Colonic mucosa (tissue), 4 donors: Measurements from ENCODE around the gene SCGN. TPM values are rescaled to one million over a fixed set of nuclear protein-coding genes. Genes with fewer than 3 reads are reported as not detected.

ENCODE experiments used
- DNase-seq: peaks from one replicate; pipeline ENCODE4 v3.0.0-alpha.2; 2020
- H3K27ac ChIP-seq: fragments of 200-600 bp; one replicate; pipeline ENCODE4 v1.8.0; 2021
- H3K27me3 ChIP-seq: fragments of 200-600 bp; one replicate; pipeline ENCODE4 v1.8.0; 2021
- H3K36me3 ChIP-seq: fragments of 200-600 bp; one replicate; pipeline ENCODE4 v1.8.0; 2021
- H3K4me1 ChIP-seq: fragments of 200-600 bp; one replicate; pipeline ENCODE4 v1.8.0; 2021; ENCODE audit warnings: mild to moderate bottlenecking
- H3K4me3 ChIP-seq: fragments of 200-600 bp; one replicate; pipeline ENCODE4 v1.8.0; 2021
- H3K9ac ChIP-seq, 2 donors: one replicate each; pipeline ENCODE4 v1.7.0; 2013; ENCODE audit warnings: control low read depth in 2 of 2, low read depth in 2 of 2, low read length in 2 of 2
- H3K9me3 ChIP-seq: fragments of 200-600 bp; one replicate; pipeline ENCODE4 v1.8.0; 2021
- intact Hi-C: fragments of 100-400 bp; cut with DNase I; formaldehyde crosslinking; loops from one replicate; pipeline ENCODE4 v1.14.1; 2022
- total RNA-seq, 2 donors: library from RNA; stranded (reverse); fragmentation: NEBNext Ultra II Directional in 1 of 2; extraction: Animal tissue kit (Norgen Biotek cat#: 25700) in 1 of 2; gene quantifications; one replicate each; pipeline ENCODE4 v1.2.1, GENCODE V29; 2021
- TF ChIP-seq, protein P1 (sequence below): fragments of 200-600 bp; IDR thresholded peaks from one replicate; pipeline ENCODE4 v1.8.0; 2022; ENCODE audit warnings: antibody characterized with exemption, mild to moderate bottlenecking
- donor health status: healthy.
- donor health status: DM: no; HTN: no; CAD: no.
- donor health status: DM: no; HTN: no; CAD: no.

Gene SCGN
- total RNA-seq, 2 donors from 2014 or later: 4.6 to 8.1 TPM

DNA sequence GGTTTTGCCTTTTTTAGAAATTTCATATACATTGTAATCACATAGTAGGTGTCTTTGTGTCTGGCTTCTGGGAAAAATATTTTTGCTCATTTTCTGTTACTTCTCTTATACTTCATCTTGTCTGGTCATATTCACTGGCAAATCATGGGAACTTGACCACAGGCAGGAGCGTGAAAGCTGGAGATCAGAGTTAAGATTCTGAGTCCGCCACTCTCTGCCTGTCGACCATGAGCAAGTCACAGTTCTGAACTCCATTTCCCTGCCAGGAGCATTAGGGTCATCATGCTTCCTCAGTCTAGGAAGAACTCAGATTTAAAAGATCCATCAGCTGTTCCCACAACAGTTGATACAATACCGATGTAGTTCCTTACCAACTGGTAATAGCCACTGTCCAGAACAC lies 12.4 kb upstream of the SCGN start:
- Histone ChIP-seq H3K9ac (no peak overlapping the region), H3K27me3 (no peaks in the 10 kb centered on the region), H3K9me3 (no peaks in the 10 kb centered on the region), H3K36me3 (no peaks in the 10 kb centered on the region), H3K27ac (no peak overlapping the region), H3K4me3 (no peak overlapping the region), H3K4me1 (no peaks in the 10 kb centered on the region)
- no peak for DNase-seq
- TF ChIP-seq, protein P1, sequence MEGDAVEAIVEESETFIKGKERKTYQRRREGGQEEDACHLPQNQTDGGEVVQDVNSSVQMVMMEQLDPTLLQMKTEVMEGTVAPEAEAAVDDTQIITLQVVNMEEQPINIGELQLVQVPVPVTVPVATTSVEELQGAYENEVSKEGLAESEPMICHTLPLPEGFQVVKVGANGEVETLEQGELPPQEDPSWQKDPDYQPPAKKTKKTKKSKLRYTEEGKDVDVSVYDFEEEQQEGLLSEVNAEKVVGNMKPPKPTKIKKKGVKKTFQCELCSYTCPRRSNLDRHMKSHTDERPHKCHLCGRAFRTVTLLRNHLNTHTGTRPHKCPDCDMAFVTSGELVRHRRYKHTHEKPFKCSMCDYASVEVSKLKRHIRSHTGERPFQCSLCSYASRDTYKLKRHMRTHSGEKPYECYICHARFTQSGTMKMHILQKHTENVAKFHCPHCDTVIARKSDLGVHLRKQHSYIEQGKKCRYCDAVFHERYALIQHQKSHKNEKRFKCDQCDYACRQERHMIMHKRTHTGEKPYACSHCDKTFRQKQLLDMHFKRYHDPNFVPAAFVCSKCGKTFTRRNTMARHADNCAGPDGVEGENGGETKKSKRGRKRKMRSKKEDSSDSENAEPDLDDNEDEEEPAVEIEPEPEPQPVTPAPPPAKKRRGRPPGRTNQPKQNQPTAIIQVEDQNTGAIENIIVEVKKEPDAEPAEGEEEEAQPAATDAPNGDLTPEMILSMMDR: no peak
- intact Hi-C loops: no loop called here

DNA sequence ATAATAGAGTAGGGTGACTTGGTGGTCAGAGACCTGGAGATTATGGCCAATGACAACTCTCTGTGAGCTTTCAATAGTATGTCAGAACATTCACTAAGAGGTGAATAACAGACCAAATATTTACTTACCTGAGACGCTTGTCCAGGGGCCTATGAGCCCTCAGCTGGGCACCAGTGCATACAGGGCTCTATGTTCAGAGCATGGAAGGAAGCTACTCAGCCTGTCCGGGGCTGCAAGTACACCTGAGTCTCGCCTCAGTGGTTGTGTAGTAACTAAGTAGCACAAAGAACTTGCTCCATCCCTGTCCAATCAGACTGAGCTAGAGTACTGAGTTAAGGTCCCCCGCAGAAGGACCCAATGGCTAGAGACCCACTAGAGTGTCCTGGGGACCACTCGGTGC lies 11.6 kb upstream of the SCGN start:
- H3K27ac ChIP-seq: no peak overlapping the region
- TF ChIP-seq, protein P1: no peak
- H3K9ac ChIP-seq: no peak overlapping the region
- no peaks in the 10 kb centered on the region for H3K4me1 ChIP-seq
- H3K36me3 ChIP-seq: no peaks in the 10 kb centered on the region
- intact Hi-C loops: no loop called here
- no peaks in the 10 kb centered on the region for H3K27me3 ChIP-seq
- H3K9me3 ChIP-seq: no peaks in the 10 kb centered on the region
- no peak overlapping the region for H3K4me3 ChIP-seq
- no peak for DNase-seq

DNA sequence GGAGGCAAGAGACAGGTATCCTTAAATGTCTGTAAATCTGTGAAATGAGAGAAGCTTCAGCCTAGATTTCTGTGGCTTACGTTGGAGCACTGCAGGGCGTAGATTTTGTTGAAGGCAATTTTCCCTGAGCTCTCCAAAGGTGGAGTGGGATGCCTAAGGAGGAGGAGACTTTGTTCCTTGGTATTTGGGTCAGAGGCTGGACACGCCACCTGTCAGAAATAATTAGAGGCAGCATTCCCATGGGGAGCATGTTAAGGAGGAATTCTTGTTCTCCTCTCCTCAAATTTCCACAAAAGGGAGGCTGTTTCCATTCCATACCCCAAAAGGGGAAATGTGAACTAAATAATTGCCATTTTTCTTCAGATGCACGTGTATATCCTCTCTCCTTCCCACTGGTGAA lies 11.1 kb upstream of the SCGN start:
- H3K36me3 ChIP-seq: no peaks in the 10 kb centered on the region
- H3K4me3 ChIP-seq: no peak overlapping the region
- H3K27me3 ChIP-seq: no peaks in the 10 kb centered on the region
- no peaks in the 10 kb centered on the region for H3K4me1 ChIP-seq
- no peak overlapping the region for H3K9ac ChIP-seq
- H3K27ac ChIP-seq: no peak overlapping the region
- intact Hi-C loops: no loop called here
- no peaks in the 10 kb centered on the region for H3K9me3 ChIP-seq
- TF ChIP-seq, protein P1: no peak
- DNase-seq: no peak

DNA sequence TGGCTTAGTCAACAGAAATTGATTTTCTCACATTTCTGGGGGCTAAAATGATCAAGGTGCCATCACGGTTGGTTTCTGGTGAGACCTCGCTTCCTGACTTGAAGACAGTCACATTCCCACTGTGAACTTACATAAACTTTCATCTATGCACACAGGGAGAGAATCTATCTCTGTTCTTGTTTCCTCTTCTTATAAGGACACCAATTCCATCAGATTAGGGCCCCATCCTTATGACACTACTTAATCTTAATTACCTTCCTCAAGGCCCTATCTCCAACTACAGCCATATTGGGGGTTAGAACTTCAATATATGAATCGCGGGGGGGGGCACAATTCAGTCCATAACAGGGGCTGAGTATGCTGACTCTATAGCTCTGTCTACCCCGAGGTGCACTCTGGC lies 10.6 kb upstream of the SCGN start:
- Histone ChIP-seq H3K4me1 (no peaks in the 10 kb centered on the region), H3K36me3 (no peaks in the 10 kb centered on the region), H3K27me3 (no peaks in the 10 kb centered on the region), H3K4me3 (no peak overlapping the region), H3K9ac (no peak overlapping the region), H3K9me3 (no peaks in the 10 kb centered on the region), H3K27ac (no peak overlapping the region)
- intact Hi-C loops: no loop called here
- DNase-seq: no peak
- TF ChIP-seq, protein P1: no peak

DNA sequence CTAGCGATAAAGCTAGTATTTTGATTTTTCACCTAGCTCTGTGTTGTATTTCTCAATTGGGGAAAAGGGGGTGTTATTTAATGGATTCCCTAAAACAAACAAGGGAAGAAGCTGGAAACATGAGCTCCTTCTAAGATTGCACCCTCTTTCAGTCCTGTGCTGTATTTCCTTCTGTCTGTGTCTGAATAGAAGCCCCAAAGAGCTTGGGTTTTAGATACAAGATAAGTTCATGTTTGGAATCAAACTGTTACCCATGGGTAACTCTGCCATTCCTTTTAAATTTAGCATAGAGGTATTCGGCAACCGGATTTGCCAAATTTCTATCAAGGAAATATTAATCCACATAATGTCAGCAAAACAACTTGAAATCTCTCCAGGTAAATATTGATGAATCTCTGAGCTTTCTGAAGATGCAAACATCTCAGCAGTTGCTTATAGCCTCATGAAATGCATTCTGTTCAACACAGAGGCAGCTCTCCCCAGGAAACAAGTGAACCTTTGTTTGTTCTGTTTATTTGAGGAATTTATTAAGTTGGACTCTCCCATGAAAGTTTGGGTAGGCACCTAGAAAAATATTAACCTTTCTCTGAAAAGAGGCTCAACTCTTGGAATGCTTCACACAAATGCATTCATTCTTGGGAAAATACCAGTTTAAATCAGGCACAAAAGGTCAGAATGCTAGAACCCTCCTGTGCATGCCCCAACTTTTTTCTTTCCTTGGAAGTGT lies 9.9 kb upstream of the SCGN start:
- H3K4me3 ChIP-seq: no peak overlapping the region
- DNase-seq: no peak
- H3K27me3 ChIP-seq: no peaks in the 10 kb centered on the region
- H3K27ac ChIP-seq: no peak overlapping the region
- H3K36me3 ChIP-seq: no peaks in the 10 kb centered on the region
- no peaks in the 10 kb centered on the region for H3K9me3 ChIP-seq
- TF ChIP-seq, protein P1: no peak
- no peaks in the 10 kb centered on the region for H3K4me1 ChIP-seq
- no peak overlapping the region for H3K9ac ChIP-seq
- intact Hi-C loops: no loop called here
